Islet precursor cell (in vitro differentiated cells): ENCODE results near the gene STK32A.
"Not testable (repeated sequence)": the region's sequence is repeated elsewhere in the genome, so short reads cannot be mapped to it uniquely, and the experiment has no call there.

Source experiments
- DNase-seq: peaks from one replicate; pipeline ENCODE4 v3.0.0-alpha.2; 2018

Gene STK32A

DNA sequence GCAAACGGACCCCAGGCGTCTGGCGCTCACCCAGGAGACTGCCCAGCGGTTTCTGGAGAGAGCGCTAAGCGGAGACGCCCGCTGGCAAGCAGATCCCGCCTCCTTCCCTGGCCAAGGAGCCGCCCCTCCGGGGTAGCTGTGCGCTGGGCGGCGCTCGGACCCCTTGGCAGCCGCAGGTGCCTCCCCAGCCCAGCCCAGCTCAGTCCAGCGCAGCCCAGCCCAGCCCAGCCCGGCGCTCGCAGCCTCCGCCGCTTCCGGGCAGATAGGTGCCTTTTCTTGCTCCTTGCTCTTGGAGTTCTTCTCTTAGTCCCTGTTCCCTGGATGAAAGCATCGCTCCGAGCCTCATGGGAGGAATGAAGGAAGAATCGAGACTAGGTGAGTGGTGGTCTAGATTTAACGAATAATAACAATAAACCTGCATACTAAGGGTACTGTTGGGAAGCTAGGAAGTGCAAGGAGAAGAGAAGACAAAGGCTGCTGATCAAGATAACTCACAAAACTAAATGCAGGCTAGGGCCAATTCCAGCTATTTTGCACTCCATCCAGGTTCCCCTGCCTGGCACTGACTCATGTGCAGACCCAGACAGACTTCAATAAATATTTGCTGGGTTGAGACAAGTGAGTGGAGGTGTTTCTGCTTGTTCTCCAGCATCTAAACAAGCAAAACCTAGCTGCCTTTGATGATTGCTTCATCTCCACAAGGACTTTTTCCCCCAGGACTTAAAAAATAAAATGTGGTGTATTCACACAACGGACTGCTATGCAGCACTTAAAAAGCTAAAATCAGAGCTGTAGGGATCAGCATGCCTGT, at the start of gene STK32A:
STK32A (plus strand) TSS at position 202 of the 811 bp plus-strand sequence. CDS start 4,609 bp downstream, outside the sequence.
- peak; percentile 90 for DNase-seq

DNA sequence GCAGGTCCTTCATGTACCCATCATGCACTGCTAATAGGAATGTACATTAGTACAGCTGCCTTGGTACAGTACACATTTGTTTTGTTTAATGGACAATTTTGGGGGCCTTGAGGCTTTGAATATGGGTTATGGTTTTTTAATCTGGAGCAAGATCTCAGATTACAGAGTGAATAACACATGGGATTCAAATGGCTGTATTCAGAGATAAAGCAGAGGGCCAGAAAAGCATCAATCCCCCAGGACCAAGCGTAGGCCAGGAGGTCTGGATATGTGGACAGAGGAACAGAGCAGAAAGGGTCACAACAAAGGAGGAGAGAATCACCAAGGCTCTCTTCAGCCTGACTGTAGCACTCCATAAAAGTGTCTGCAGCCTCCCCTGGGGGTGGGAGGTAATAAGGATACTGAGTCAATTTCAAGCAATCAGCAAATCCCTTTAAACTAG, 47.7 kb upstream of the STK32A start:
- DNase-seq = no peak

DNA sequence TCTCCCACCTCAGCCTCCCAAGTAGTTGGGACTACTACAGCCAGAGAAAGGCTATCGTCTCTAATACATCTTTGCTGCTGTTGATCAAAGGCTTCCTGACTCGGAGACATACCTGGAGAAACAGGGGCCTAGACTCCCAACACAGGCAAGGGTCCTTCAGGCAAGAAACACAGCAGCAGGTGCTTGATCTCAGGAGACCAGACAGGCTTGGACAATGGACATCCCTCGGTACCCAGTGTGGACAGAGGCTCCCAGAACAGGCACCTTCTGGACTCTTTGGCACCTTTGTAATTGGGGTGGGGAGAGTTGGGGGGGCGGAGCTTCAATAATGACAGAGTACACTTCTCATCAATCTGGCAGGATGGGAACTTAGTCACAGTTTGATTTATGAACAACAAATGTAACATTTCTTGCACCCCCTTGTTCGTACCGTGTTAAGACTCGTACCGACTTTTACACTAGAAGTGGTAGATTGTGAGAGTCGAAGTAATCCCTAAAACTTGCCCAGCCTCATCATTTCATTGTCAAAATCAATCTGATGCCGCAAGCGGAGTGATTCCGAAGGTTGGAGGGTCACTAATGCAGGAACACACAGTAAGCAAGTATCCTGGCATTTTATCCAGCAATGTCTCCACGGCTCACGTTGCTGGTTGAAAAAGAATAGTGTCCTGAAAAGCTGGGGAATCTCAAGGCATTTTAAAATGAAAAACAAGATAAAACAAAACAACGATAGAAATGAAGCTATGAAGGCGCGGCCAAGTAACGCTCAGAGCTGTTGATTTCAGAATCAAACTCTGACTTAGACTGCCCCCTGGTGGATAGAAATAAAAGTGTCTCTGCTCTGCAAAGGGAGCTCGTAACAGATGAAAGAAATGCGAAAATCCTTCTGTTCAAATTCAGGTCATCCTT, 46.4 kb upstream of the STK32A start:
- DNase-seq = peak; percentile 60

DNA sequence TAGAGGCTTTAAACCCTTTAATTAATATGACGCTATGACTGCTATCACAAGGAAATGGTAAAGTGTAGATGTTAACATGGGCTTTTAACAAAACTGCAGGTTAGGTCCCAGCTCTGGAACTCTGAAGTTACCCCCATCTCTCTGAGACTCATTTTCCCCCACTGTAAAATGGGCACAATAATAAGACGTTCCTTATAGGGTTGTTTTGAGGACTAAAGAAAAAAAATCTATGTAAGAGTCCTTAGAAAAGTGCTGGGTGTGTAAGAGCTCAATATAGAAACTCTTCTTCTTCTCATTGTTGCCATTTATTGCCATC, 45.8 kb upstream of the STK32A start:
- DNase-seq = no peak

DNA sequence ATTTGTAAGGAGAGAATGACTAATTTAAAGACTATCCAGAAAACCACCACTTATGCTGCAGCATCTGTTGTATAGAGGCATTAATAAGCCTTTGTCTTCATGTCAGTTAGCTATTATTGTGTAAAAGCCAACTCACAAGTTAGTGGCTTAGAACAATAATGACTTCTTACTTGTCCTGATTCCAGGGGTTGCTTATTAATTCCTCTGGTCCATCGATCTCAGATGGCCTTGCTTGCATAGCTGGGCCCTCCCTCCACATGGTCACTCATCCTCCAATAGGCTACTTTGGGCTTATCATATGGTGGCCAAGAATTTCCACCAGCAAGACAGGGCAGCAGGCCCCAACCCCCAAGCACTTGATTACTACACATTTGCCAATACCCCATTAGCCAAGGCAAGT, 44.5 kb upstream of the STK32A start:
- no peak for DNase-seq

DNA sequence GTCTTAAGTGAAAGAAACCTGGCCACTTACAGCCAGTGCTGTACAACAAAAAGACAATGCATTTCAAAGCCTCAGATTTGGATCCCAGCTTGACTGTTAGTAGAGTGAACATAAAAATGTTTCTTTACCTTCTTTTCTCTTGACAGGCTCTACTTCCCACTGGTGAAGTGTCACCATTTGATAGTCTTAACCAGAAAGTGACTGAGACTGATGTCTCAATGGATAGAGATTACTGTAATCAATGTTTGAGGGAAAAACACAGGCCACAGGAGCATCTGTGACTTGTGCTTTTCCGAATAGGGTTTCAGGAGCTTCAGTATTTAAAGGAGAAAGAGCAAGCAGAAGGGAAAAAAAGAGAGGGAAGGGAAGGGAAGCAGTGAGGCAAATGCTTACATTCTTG, 41.7 kb upstream of the STK32A start:
- DNase-seq = no peak

DNA sequence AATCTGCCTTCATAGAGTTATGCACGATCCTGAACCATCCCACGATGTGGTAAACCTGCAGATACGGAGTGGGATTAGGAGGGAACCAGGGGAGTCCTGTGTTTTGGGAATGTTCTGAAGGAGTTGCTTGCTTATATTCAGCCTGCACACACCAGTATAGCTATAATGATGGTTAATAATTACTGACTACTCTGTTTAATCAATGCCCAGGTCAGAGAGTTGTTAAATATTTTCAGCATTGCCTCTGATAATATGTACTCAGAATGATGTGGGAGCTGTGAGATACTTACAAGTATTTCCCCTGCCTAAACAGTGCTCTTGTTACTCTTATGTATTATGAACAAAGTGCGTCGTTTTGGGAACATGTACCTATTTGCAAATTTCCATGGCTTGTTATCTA, 34.8 kb upstream of the STK32A start:
- DNase-seq = no peak

DNA sequence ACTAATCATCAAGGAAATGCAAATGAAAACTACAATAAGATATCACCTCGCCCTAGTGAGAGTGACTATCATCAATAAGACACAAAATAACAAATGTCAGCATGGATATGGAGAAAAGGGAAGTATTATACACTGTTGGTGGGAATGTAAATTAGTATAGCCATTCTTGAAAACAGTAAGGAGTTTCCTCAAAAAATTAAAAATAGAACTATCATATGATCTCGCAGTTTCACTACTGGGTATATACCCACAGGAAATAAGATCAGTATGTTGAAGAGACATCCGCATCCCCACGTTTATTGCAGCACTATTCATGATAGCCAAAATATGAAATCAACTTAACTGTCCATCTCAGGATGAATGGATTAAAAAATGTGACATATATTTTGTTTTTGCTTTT, 31.6 kb upstream of the STK32A start:
- no peak for DNase-seq

DNA sequence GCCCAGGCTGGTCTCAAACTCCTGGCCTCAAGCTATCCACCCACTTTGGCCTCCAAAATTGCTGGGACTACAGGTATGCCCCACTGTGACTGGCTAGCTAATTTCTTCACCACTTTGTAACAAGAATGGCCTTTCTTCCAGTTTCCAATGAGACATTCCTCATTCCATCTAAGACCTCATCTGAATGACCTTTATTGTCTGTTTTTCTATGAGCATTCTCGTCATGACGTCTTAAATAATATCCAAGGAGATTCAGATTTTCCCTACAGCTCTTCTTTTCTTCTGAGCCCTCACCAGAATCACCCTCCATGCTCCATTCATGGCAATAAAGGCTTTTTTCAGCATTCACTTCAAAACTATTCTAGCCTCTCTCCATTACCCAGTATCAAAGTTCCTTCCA, 30.2 kb upstream of the STK32A start:
- DNase-seq = no peak

DNA sequence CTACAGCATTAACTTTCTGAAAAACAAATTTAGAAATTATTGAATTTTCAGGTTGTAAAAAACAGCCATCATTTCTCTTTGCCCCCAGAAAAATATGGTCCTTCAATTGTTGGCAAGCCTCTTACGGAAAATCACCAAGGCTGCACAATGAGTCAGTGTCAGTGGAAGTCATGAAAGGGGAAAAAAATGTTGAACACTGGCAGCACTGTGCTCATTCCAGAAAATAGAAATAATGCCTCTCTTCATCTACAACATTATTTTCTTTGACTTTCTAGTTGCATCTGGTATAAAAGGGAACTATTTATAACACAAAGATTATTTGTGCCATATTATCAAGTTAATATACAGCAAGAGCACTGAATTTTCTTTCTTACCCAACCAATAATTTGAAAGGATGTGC, 26.7 kb upstream of the STK32A start:
- DNase-seq = no peak

DNA sequence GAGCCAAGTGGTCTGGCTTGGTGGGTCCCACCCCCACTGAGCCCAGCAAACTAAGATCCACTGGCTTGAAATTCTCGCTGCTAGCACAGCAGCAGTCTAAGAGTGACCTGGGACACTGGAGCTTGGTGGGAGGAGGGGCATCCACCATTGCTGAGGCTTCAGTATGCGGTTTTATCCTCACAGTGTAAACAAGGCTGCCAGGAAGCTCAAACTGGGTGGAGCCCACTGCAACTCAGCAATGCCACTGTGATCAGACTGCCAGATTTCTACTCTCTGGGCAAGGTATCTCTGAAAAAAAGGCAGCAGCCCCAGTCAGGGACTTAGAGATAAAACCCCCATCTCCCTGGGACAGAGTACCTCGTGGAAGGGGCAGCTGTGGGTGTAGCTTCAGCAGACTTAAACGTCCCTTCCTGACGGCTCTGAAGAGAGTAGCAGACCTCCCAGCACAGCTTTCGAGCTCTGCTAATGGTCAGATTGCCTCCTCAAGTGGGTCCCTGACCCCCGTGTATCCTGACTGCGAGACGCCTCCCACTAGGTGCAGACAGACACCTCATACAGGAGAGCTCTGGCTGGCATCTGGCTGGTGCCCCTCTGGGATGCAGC, 18.2 kb upstream of the STK32A start:
- peak; percentile 72 for DNase-seq

DNA sequence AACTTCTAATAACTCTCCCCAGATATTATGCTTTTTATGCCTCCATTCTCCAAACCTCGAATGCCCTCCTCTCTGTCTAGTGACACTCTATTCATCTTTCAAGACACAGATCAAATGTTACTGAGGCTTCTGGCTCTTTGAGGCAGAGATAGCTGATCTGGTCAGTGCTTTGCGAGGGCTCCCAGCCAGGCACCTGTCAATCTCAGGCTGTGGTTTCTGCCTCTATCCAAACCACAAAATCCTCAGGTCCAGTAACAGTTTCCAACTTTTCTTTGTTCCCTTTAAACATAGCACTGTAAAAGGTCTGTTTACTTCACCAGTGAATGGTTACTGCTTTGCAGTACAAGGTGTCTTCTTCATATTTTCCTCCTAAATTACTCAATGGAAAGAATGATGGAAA, 11.5 kb upstream of the STK32A start:
- DNase-seq = peak; percentile 57

DNA sequence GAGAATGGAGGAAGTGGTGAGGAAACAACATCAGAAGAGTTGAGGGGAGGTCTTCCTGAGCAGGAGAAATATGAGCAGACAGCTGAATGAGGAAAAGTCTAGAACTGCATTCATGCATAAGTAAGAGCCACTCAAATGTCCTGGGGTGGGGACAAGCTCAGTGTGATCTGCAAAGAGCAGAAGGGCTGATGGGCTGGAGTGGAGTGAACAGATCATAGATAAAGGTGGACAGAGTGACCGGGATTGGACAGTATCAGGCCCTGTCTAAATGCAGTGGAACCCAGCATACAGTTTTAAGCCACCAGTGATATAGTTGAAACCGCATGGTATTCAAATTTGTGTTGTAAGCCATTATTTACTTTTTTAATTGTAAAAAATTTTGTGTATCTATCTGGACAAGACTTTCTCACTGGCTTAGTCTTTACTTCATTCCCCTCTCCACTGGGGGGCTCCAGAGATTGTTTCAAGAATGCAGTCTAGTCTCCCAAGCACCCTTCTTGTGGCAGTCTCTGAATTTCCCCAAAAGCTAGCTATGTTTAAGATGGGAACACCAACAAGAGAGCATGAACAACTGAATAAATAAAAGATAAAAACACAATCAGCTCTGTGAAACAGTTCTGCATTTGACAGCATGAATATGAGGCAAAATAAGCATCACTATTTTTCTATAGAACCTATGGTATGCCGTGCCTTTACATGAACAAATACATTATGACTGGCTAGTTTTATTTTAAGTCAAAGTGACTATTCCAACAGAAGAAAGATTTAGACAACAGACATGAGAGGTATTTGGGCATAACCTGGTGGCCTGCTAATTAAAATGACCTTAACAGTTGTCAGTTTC, 10.7 kb upstream of the STK32A start:
- DNase-seq = no peak

DNA sequence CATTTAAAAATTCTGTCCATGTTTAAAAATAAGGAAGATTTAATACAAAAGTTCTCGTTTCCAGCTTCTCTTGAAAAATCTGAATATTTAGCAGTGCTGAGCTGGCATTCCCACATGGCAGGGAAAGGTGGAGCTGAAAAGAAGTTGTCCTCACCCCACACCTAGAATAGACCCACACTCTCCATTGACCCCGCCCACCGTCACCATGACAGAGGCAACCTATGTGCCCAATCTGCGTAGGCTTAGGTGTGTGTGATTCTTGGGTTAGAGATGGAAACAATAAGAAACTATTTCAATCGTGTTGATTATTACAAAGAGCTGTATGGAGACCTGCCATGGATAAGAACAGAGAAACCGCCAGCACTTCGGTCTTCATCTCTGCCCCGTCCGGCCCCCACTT, 8.9 kb upstream of the STK32A start:
- no peak for DNase-seq

DNA sequence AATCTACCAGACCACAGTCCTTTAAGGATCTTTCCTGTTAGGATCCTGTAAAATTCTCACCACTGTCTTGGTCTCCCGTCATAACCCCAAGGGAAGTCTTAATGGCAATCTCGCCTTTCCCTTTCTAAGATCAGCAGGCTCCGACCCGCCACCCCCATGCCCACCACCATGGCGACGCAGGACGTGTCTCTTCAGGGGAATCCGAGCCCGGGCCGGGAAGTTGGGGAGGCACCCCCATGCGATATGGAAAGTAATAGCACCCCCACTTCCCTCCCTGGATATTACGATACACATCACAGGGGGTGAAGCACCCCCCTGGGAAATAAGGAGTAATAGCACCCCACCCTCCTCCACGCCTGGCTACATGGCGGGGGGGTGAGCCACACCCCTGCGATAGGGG, 8.3 kb upstream of the STK32A start:
- no peak for DNase-seq

DNA sequence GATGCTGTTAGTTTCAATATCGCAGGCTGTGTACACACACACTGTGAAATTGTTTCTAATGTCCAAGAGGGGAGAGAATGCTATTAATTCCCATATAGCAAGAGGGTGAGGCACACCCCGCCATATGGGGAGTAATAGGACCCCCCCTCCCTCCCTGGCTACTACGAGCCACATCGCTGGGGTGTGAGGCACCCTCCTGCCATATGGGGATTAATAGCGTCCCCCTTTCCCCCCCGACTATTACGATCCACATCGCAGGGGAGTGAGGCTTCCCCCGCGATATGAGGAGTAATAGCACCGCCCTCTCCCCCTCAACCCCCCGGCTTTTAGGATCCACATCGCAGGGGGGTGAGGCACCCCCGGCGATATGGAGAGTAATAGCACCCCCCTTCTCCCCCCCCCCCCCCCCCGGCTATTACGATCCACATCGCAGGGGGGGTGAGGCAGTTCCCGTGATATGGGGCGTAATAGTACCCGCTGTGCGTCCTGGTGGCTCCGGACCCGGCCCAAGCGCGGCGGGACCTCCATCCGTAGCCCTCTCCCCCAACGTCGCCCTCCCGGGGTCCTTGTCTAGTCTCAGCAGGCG, 494 bp upstream of the STK32A start:
- no peak for DNase-seq

DNA sequence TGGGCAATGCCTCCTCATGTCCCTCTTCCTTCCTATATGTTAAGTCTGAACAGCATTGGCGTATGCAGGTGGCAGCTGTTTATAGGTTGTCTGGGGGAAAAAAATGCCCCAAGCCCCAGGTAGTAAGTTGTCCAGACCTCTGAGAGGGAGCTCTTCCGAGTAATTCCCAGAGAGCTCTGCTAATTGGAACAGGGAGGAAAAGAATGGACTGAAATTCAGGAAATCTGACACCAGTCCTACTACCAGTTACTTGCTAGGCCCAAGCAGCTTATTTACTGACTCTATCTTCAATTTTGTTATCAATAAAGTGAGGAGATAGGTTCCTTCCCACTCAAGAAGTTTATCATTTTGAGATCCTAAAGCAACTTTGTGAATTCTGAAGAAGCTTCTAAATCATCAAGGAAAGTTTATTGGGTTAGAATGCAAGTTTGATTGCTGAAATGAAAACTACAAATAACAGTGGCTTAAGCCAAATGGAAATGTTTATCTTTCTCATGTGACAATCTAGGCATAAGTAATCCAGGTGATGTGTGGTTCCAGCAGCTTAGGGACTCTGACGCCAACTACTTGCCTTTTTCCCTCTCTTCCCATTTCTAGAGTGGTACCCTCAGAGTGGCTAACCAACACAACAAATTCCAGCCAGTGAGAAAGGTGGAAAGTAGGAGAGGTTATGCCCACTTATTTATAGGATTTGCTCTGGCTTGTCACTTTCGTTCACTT, 5.6 kb downstream of the STK32A start:
- DNase-seq = no peak

DNA sequence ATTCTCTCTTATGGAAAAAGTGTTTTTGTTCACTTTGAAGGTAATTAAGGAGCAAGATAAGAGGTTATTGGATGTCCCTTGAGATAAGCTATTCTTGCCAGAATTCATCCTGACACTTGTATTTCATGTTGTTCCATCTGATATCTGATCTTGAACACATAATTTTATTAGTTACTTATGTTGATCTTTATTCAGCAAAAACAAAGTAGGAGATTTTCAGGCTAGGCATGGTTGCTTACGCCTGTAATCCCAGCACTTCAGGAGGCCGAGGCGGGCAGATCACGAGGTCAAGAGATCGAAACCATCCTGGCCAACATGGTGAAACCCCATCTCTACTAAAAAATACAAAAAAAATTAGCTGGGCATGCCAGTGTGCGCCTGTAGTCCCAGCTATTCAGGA, 8.4 kb downstream of the STK32A start:
- not testable (repeated sequence) for DNase-seq

DNA sequence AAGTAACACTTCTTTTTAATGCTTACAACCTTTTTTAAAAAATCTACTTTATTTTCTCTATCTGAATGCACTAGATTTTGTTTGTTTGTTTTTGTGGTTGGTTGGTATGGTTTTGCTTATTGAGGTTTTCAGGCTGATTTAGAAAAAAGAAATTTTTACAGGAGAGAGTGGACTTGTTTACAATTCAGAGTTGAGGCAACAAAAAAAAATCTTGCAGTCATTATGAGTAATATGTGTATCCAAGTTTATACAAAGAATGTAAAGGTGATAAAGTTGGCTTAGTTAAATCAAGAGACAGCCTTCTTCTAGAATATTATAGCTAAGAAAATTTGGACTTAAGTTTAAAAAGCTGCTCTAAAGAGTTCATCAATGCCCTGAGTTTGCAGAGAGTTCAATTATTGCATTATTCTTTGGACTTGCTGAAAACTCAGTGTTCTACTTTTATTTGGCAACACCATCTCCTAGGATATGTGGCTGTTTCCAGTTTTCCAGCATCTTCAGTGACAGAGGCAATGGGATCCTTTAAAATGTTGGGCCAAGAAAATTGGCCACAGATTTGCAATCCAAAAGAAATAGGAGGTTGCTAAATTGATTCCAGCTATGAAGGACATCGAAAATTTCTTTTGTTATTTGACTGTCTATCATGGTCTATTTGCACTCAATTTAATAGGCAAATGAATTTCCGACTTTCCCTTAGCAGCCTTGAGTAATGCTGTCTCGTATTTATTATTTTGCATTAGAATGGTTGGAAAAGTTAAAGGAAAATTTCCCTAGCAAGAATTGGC, 10.7 kb downstream of the STK32A start:
- no peak for DNase-seq

DNA sequence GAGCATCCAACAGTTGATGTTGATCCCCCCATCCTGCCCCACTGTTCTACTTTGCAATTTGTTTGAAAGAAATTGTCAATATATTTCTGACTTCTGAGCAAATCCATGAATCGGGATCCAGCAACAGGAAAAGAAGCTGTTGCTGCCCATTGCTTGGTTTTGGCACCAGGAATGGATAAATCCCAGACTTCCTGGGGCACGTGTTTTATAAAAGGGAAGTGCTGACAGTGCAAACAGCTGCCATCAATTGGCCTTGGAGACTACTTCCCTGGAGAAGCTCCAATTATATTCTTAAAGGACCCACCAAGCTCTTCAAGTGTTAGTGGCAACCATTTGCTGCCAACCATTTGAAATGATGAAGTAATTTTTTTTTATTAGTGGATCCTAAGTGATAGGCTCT, 13.7 kb downstream of the STK32A start:
- no peak for DNase-seq

DNA sequence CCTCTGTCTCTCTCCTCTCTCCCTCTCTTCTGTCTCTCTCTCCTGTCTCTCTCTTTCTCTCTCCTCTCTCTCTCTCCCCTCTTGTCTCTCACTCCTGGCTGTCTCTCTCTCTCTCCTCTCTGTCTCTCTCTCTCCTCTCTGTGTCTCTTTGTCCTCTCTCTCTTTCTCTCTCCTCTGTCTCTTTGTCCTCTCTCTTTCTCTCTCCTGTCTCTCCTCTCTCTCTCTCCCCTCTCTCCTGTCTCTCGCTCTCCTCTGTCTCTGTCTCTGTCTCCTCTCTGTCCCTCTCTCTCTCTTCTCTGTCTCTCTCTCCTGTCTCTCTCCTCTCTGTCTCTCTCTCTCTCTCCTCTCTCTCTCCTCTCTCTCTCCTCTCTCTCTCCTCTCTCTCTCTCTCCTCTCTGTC, 25.0 kb downstream of the STK32A start:
- DNase-seq = no peak
